GDM1 (cell line): Measurements from ENCODE around the gene MPP3.

Experiments used
- DNase-seq: peaks from one replicate; lab custom pipeline; 2025; lab: John Stamatoyannopoulos, UW

The MPP3 gene

GRCh38 chr17:43832168-43832975 is 574 bp downstream of the MPP3 start:
- DNase-seq, result no peak

DNA sequence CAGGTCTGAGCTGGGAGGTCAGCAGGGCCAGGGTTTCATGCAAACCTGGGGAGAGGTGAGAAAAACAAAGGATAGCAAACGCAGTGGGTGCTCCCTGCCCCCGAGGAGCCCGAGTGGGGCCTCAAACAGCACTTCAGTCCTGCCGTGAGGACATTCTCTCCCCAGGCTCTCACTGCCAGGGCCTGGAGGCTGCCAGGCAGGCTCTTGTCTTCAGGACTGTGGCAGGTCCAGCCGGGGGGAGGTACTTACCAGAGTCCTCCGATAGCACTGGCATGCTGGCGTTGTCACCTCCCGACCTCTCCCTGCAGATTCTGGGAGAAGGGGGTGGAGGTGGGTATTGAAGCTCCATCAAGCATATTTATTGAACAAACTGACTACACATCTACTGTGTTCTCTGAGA is 1.3 kb downstream of the MPP3 start:
- no peak for DNase-seq

GRCh38 chr17:43830510-43831140 is 2.3 kb downstream of the MPP3 start:
- DNase-seq, result no peak

DNA sequence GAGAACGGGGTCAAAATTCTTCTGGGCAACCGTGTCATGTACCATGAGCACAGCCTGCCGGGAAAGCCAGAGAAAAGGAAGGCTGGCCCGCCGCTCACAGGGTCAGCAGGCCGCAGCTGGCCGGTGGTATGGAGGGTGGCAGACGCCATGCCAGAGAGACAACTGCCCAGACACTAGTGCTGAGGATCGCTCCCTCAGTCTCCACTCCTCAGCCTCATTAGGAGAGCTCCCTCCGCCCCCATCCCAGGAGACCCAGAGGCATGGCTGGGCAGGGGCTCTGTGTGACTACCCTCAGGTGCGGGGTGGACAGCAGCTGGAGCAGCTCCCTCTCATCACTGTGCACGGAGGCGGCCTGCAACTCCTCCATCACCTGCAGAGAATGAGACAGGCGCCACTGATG is 3.2 kb downstream of the MPP3 start:
- DNase-seq, result no peak

- DNase-seq, result no peak
These were observed 5.3 kb downstream of the MPP3 start for GRCh38 chr17:43827596-43827995.

GRCh38 chr17:43826206-43826605 is 6.7 kb downstream of the MPP3 start:
- no peak for DNase-seq

GRCh38 chr17:43825567-43825966 is 7.4 kb downstream of the MPP3 start:
- DNase-seq, result no peak

DNA sequence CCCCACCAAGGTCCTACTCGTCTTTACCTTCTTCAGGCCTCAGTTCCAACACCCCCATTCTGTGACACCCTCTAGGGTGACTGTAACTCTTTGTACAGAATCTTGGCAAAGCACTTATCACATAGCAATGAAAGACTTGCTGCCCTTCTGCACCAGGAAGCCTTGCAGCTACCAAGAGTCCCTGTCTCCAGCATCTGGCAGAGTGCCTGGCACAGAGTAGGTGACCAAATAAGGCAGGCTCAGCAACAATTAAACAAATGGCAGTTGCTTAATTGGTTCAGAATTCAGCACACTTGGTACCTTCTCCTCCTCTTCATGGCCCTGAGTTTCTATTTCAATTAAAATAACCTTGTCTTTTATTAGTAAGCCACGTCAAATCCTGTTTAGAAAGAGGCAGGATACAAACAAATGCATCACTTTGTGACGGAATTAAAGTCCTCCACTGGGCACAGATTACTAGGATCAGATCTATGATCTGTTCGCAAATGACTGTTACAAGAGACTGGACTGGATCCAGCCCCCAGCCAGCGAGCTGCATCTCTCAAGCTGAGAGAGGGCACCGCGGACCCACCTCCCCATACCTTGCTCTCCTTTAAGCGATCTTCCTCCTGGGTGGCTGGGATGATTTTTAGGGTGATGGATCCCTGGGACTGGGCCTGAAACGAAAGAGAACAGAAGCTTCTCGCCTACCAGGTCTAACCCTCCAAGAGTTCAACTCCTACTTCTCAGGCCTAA is 9.4 kb downstream of the MPP3 start:
- DNase-seq, result no peak

GRCh38 chr17:43822570-43823190 is 10.3 kb downstream of the MPP3 start:
- no peak for DNase-seq

- DNase-seq, result no peak
These were observed 12.2 kb downstream of the MPP3 start for GRCh38 chr17:43820759-43821158.

- DNase-seq, result no peak
These were observed 14.0 kb downstream of the MPP3 start for GRCh38 chr17:43818966-43819365.

- no peak for DNase-seq
These were observed 15.1 kb downstream of the MPP3 start for GRCh38 chr17:43817826-43818225.

DNA sequence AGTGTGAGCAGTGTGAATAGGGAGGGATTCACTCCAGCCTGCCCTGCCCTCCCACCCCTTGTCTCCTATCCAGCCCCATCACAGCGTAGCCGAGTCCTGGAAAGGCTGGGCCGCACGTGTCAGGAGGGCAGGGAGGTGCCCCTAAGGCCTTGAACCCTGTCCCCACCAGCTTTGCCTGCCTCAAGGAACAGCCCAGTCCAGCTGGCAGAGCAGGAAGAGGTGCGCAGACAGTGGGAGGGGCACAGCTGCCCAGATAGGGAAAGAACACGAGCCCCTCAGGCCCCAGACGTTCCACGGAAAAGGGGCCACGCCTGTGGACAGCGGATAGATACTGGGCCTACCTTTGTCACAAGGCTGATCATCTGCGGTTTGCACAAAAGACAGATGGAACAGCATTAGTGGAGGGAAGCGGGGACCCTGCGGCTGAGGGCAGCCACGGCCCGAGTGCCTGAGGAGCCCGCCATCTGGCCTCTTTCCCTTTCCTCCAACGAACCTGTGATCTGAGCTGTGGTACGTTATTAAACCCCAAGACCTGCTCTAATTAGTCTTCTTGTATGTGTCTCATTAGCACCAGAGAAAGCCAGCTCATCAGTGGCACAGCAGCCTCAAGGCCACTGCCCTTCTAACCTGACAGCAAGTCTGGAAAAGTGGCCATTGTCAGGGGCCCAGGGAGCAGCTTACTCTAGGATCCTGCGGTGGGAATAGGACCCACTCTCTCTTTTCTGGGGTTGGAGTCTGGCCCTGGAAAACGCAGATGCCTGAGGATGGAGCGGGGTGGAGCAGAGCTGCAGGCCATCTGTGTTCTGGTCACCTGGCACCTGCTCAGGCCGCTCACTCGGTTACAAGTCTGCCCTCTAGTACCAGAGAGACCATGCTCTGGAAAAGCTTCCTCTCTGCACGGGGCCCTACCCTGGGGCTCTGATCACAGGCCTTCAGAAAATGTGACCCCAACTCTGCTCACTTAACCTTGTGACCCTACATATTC is 16.3 kb downstream of the MPP3 start:
- DNase-seq, result no peak

- DNase-seq, result no peak
These were observed 18.2 kb downstream of the MPP3 start for GRCh38 chr17:43814714-43815113.

DNA sequence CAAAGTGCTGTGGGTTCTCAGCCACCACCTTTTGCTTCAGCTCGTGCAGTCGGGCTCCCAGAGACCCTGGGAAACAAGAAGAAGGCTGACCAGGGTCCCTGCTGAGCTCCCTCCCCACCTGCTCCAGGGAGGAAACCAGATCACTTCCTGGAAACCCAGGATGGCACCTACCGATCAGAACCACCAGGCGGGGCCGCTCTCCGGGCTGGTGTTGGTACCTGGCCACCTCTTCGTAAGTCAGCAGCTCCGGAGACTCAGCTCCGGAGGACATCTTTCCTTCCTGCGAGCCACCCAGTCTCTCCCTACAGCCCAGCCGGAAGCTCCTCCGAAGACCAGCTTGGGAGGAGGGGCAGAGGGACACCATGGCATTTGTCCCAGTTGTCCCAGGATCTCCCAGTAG is 18.9 kb downstream of the MPP3 start:
- no peak for DNase-seq

- DNase-seq, result no peak
These were observed 19.6 kb downstream of the MPP3 start for GRCh38 chr17:43813386-43813785.

GRCh38 chr17:43812396-43813265 is 20.3 kb downstream of the MPP3 start:
- DNase-seq, result no peak

GRCh38 chr17:43810823-43811222 is 22.1 kb downstream of the MPP3 start:
- no peak for DNase-seq

DNA sequence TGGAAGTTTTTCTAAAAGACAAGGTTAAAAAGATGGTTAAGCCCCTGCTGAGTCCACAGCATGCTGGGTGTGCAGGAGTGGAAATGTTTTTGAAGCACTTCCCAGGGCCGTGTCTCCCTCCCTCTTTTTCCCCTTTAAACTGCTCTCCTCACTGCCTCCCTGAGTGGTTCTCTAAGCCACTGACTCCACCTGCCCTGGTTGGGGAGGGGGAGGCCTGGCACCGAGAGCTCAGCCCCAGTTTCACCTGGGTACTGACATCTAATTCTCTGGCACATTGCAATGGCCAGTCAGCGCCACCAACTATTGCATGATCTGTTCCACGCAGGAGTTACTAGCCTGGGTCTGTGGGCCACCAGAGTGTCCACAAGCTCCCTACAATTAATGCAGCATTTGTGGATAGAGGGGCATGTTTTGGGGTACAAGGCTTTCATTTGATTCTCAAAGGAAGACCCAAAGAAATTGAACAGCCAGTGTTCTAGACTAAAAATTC is 22.7 kb downstream of the MPP3 start:
- DNase-seq, result no peak

- DNase-seq, result no peak
These were observed 23.8 kb downstream of the MPP3 start for GRCh38 chr17:43809121-43809520.
